ENCODE data around the gene RAP1GDS1. TPM values are rescaled to one million over a fixed set of nuclear protein-coding genes. Genes with fewer than 3 reads are reported as not detected.

Gene RAP1GDS1
- total RNA-seq, 1 experiment from 2014 or later = 25.7 TPM

GRCh38 chr4:98310867-98311266, 49.7 kb downstream of the RAP1GDS1 start:
- Histone ChIP-seq H3K79me2 (ENCODE audit: low read depth) (no peaks in the 10 kb centered on the region), H3K36me3 (ENCODE audit: low read depth) (no peaks in the 10 kb centered on the region), H4K20me1 (ENCODE audit: insufficient read depth) (no peaks in the 10 kb centered on the region; the same call in 1 of the 2 replicates), H3F3A (ENCODE audit: insufficient read depth, low read depth) (no peaks in the 10 kb centered on the region), H3K27ac (no peak overlapping the region), H3K27me3 (ENCODE audit: insufficient read depth, low read depth) (no peaks in the 10 kb centered on the region), H3K9me2 (ENCODE audit: insufficient read depth) (no peaks in the 10 kb centered on the region), H3K9me3 (ENCODE audit: insufficient read depth, low read depth) (no peaks in the 10 kb centered on the region), H3K4me2 (no peak overlapping the region), H3K4me3 (no peak overlapping the region), H3K4me1 (replicated peaks; ENCODE audit: insufficient read depth) (no peaks in the 10 kb centered on the region), H2AFZ (no peak overlapping the region)
- ChIA-PET CTCF (no interaction called here), POLR2A (ENCODE audit: unreplicated experiment) (no interaction called here)
- intact Hi-C loops (cut with micrococcal nuclease; ENCODE audit: unreplicated experiment) = no loop called here
- DNase-seq = no peak
- no TSS peak for BruUV-seq (replicated peaks)
- no peak for TF ChIP-seq EZH2 (IDR thresholded peaks at IDR 0.05; ENCODE audit: low read depth)
- TF ChIP-seq, protein P1, sequence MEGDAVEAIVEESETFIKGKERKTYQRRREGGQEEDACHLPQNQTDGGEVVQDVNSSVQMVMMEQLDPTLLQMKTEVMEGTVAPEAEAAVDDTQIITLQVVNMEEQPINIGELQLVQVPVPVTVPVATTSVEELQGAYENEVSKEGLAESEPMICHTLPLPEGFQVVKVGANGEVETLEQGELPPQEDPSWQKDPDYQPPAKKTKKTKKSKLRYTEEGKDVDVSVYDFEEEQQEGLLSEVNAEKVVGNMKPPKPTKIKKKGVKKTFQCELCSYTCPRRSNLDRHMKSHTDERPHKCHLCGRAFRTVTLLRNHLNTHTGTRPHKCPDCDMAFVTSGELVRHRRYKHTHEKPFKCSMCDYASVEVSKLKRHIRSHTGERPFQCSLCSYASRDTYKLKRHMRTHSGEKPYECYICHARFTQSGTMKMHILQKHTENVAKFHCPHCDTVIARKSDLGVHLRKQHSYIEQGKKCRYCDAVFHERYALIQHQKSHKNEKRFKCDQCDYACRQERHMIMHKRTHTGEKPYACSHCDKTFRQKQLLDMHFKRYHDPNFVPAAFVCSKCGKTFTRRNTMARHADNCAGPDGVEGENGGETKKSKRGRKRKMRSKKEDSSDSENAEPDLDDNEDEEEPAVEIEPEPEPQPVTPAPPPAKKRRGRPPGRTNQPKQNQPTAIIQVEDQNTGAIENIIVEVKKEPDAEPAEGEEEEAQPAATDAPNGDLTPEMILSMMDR (conservative IDR thresholded peaks at IDR 0.05) = no peak

GRCh38 chr4:98311656-98312055, 50.5 kb downstream of the RAP1GDS1 start:
- no TSS peak for BruUV-seq (replicated peaks)
- H3K36me3 ChIP-seq (ENCODE audit: low read depth) = no peaks in the 10 kb centered on the region
- CTCF ChIA-PET = no interaction called here

GRCh38 chr4:98314791-98315565, 53.8 kb downstream of the RAP1GDS1 start:
- BruUV-seq (replicated peaks) = no TSS peak
- no peak for DNase-seq
- Histone ChIP-seq H4K20me1 (ENCODE audit: insufficient read depth) (no peaks in the 10 kb centered on the region), H2AFZ (no peak overlapping the region), H3K9me2 (ENCODE audit: insufficient read depth) (no peaks in the 10 kb centered on the region), H3K36me3 (ENCODE audit: low read depth) (no peaks in the 10 kb centered on the region), H3K27ac (no peak overlapping the region), H3K4me1 (replicated peaks; ENCODE audit: insufficient read depth) (no peaks in the 10 kb centered on the region), H3F3A (ENCODE audit: insufficient read depth, low read depth) (no peaks in the 10 kb centered on the region), H3K4me3 (no peak overlapping the region), H3K79me2 (ENCODE audit: low read depth) (no peaks in the 10 kb centered on the region; the same call in 1 of the 2 replicates), H3K9me3 (ENCODE audit: insufficient read depth, low read depth) (peaks cover 8% of the 10 kb centered on the region; the same call in 1 of the 2 replicates), H3K27me3 (ENCODE audit: insufficient read depth, low read depth) (no peaks in the 10 kb centered on the region), H3K4me2 (no peak overlapping the region)
- CTCF ChIA-PET = no interaction called here
- POLR2A ChIA-PET (ENCODE audit: unreplicated experiment) = no interaction called here
- TF ChIP-seq, protein P1 (conservative IDR thresholded peaks at IDR 0.05) = no peak
- no peak for TF ChIP-seq EZH2 (IDR thresholded peaks at IDR 0.05; ENCODE audit: low read depth)
- intact Hi-C loops (cut with micrococcal nuclease; ENCODE audit: unreplicated experiment) = no loop called here

More at GRCh38 chr4:98311656-98312055, 50.5 kb downstream of the RAP1GDS1 start:
- Histone ChIP-seq H3K27ac (no peak overlapping the region), H3K9me3 (ENCODE audit: insufficient read depth, low read depth) (no peaks in the 10 kb centered on the region), H3F3A (ENCODE audit: insufficient read depth, low read depth) (no peaks in the 10 kb centered on the region), H3K79me2 (ENCODE audit: low read depth) (no peaks in the 10 kb centered on the region), H3K4me1 (replicated peaks; ENCODE audit: insufficient read depth) (no peaks in the 10 kb centered on the region), H3K4me2 (no peak overlapping the region), H3K9me2 (ENCODE audit: insufficient read depth) (no peaks in the 10 kb centered on the region), H2AFZ (no peak overlapping the region), H3K27me3 (ENCODE audit: insufficient read depth, low read depth) (no peaks in the 10 kb centered on the region), H4K20me1 (ENCODE audit: insufficient read depth) (no peaks in the 10 kb centered on the region; the same call in 1 of the 2 replicates), H3K4me3 (no peak overlapping the region)
- DNase-seq = no peak
- POLR2A ChIA-PET (ENCODE audit: unreplicated experiment) = no interaction called here
- TF ChIP-seq, protein P1 (conservative IDR thresholded peaks at IDR 0.05) = no peak
- TF ChIP-seq EZH2 (IDR thresholded peaks at IDR 0.05; ENCODE audit: low read depth) = no peak
- intact Hi-C loops (cut with micrococcal nuclease; ENCODE audit: unreplicated experiment) = no loop called here

All from PC-9 (cell line).